ENCODE measurements around the gene FOXS1.

The FOXS1 gene

GRCh38 chr20:31845300-31845863 is at the start of gene FOXS1:
Gene FOXS1, minus strand, starts transcription at chr20:31845604. Its CDS starts 62 bp downstream, at chr20:31845542.
- POLR2A ChIA-PET, result no interaction called here
- no peak within 1 kb of the TSS for H3K4me3 ChIP-seq (ENCODE audit: low read depth, low read length)
- no peak for DNase-seq (ENCODE audit: low read depth, low spot score)
- no peak for TF ChIP-seq CTCF (IDR thresholded peaks at IDR 0.05; ENCODE audit: insufficient read depth, low read length, missing control alignments)
- CTCF ChIA-PET, result interaction anchor here (0.8 to 17.4 kb wide), 10 partner anchors 9 to 186 kb away, joined by 3 to 242 read pairs (median 6); partner anchors contain the start of genes MYLK2 and PDRG1

DNA sequence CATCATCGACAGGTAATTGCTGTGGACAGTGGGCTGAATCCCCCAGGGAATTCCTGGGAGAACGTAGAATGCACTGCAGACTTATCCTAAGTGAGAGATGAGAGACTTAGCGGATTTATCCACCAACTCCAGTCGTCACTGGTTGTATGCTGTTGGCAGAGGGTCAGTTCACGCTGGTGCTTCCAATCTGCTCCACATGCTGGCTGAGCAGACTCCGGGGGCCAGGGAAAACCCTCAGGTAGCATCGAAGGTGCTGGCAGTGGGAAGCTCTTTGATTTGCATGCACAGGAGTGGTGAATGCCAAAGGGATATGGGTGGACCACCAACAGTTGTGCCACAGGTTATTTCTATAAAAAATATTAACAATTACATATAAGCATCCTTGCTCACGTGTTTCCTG is 45.2 kb upstream of the FOXS1 start:
- CTCF ChIA-PET, result interaction anchor here (1.0 to 1.3 kb wide), 2 partner anchors 37 to 43 kb away, joined by 3 to 4 read pairs; no protein-coding TSS in a partner anchor
- no peak for TF ChIP-seq CTCF (IDR thresholded peaks at IDR 0.05; ENCODE audit: insufficient read depth, low read length, missing control alignments)
- POLR2A ChIA-PET, result interaction anchor here (1.2 kb wide), 1 partner anchor 15 kb away, joined by 3 read pairs; no protein-coding TSS in a partner anchor
- no peak for DNase-seq (ENCODE audit: low read depth, low spot score)
- H3K4me3 ChIP-seq (ENCODE audit: low read depth, low read length), result no peak overlapping the region

- no peak for DNase-seq (ENCODE audit: low read depth, low spot score)
- ChIA-PET POLR2A (no interaction called here), CTCF (interaction anchor here (1.4 kb wide), 1 partner anchor 30 kb away, joined by 3 read pairs; no protein-coding TSS in a partner anchor)
- TF ChIP-seq CTCF (IDR thresholded peaks at IDR 0.05; ENCODE audit: insufficient read depth, low read length, missing control alignments), result no peak
- no peak overlapping the region for H3K4me3 ChIP-seq (ENCODE audit: low read depth, low read length)
These were observed 38.4 kb upstream of the FOXS1 start for GRCh38 chr20:31883829-31884228.

- CTCF ChIA-PET, result interaction anchor here (1.0 to 3.2 kb wide), 3 partner anchors 29 to 70 kb away, joined by 3 to 13 read pairs (median 3); partner anchors contain the start of gene PDRG1
- POLR2A ChIA-PET, result no interaction called here
- DNase-seq (ENCODE audit: low read depth, low spot score), result no peak
- no peak for TF ChIP-seq CTCF (IDR thresholded peaks at IDR 0.05; ENCODE audit: insufficient read depth, low read length, missing control alignments)
- no peak overlapping the region for H3K4me3 ChIP-seq (ENCODE audit: low read depth, low read length)
These were observed 36.5 kb upstream of the FOXS1 start for GRCh38 chr20:31881945-31882344.

- ChIA-PET CTCF (interaction anchor here (0.7 to 3.2 kb wide), 8 partner anchors 14 to 152 kb away, joined by 3 to 13 read pairs (median 3); partner anchors contain the start of gene PDRG1), POLR2A (interaction anchor here (1.7 kb wide), 1 partner anchor 73 kb away, joined by 4 read pairs; the partner anchor contains the start of gene PDRG1)
- H3K4me3 ChIP-seq (ENCODE audit: low read depth, low read length), result peak overlapping the region; percentile 74
- DNase-seq (ENCODE audit: low read depth, low spot score), result peak; percentile 37
- TF ChIP-seq CTCF (IDR thresholded peaks at IDR 0.05; ENCODE audit: insufficient read depth, low read length, missing control alignments), result no peak
These were observed 34.0 kb upstream of the FOXS1 start for GRCh38 chr20:31879143-31879987.

DNA sequence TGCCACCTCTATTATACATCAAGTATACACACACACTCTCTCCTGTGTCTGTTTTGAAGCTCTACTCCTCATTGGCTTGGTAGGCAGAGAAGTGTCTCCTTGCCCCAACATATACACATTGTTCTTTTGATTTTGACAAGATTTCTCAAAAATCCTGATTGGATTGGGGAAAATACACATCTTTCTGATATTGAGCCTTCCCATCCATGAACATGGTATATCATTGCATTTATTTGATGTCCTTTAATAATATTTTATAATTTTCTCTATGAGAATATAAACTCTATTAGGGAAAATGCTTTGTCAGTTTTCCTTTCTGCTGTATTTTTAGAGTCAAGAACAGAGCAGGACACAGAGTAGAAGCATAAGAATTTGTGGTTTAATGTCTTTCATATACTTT is 32.3 kb upstream of the FOXS1 start:
- no peak for DNase-seq (ENCODE audit: low read depth, low spot score)
- no peak overlapping the region for H3K4me3 ChIP-seq (ENCODE audit: low read depth, low read length)
- POLR2A ChIA-PET, result no interaction called here
- CTCF ChIA-PET, result interaction anchor here (0.8 kb wide), 1 partner anchor 24 kb away, joined by 4 read pairs; no protein-coding TSS in a partner anchor
- no peak for TF ChIP-seq CTCF (IDR thresholded peaks at IDR 0.05; ENCODE audit: insufficient read depth, low read length, missing control alignments)
